ENCODE data around the gene AKR7A3. TPM values are rescaled to one million over a fixed set of nuclear protein-coding genes. Genes with fewer than 3 reads are reported as not detected.

Gene AKR7A3
- total RNA-seq, 1 experiment from 2014 or later, result 2.8 TPM

DNA sequence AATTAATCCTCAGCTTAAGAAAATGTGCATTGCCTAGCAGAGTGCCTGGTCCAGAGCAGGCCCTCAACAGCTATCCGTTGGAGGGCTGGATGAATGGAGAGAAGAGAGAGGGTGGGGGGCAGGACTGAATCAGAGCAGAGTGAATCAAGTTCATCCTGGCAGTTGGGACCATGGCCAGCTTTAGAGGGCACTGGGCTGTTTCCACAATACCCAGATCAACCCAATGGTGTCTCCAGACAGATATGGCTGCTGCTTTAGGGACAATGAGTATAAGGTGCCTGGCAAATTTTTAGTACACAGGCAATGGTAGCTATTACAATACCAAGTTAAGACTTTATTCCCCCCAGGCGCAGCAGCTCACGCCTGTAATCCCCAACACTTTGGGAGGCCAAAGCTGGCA lies 54.3 kb downstream of the AKR7A3 start:
- Mint-ChIP-seq H3K27me3 (ENCODE audit: insufficient read depth, unreplicated experiment) (no peaks in the 10 kb centered on the region), H3K9me3 (ENCODE audit: unreplicated experiment) (no peaks in the 10 kb centered on the region), H3K4me1 (ENCODE audit: low read depth, unreplicated experiment) (no peaks in the 10 kb centered on the region), H3K36me3 (ENCODE audit: insufficient read depth, unreplicated experiment) (peaks cover 37% of the 10 kb centered on the region), H3K4me3 (ENCODE audit: unreplicated experiment) (no peak overlapping the region), H3K27ac (ENCODE audit: unreplicated experiment) (no peak overlapping the region)
- BruUV-seq (replicated peaks), result no TSS peak
- H3K9me3 ChIP-seq, result no peaks in the 10 kb centered on the region
- no peaks in the 10 kb centered on the region for H3K4me1 ChIP-seq
- TF ChIP-seq, protein P1, sequence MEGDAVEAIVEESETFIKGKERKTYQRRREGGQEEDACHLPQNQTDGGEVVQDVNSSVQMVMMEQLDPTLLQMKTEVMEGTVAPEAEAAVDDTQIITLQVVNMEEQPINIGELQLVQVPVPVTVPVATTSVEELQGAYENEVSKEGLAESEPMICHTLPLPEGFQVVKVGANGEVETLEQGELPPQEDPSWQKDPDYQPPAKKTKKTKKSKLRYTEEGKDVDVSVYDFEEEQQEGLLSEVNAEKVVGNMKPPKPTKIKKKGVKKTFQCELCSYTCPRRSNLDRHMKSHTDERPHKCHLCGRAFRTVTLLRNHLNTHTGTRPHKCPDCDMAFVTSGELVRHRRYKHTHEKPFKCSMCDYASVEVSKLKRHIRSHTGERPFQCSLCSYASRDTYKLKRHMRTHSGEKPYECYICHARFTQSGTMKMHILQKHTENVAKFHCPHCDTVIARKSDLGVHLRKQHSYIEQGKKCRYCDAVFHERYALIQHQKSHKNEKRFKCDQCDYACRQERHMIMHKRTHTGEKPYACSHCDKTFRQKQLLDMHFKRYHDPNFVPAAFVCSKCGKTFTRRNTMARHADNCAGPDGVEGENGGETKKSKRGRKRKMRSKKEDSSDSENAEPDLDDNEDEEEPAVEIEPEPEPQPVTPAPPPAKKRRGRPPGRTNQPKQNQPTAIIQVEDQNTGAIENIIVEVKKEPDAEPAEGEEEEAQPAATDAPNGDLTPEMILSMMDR (IDR thresholded peaks at IDR 0.05; ENCODE audit: insufficient read depth in 1 of 2, low read depth in 1 of 2, low read length in 1 of 2, severe bottlenecking in 1 of 2, unreplicated experiment in 1 of 2), result no peak
- H3K27me3 ChIP-seq (replicated peaks; ENCODE audit: control insufficient read depth, insufficient read depth, low read length), result no peaks in the 10 kb centered on the region
- CTCF ChIA-PET, result no interaction called here
- intact Hi-C loops (cut with micrococcal nuclease; ENCODE audit: unreplicated experiment), result no loop called here
- no peak overlapping the region for H3K4me3 ChIP-seq (ENCODE audit: low read depth, low read length)
- no peak for DNase-seq
- H3K36me3 ChIP-seq (ENCODE audit: control insufficient read depth, insufficient read depth, low read length), result no peaks in the 10 kb centered on the region
- POLR2A ChIA-PET, result interaction anchor here (1.2 kb wide), 1 partner anchor 12 kb away, joined by 4 read pairs; no protein-coding TSS in a partner anchor

Other genes with a start within 250 kb of the AKR7A3 start
- gene UBR4, start 78.5 kb downstream of the AKR7A3 start, total RNA-seq (2022), result 317 and 318 TPM in 2 replicates
- gene EMC1, start 37.2 kb downstream of the AKR7A3 start, total RNA-seq (2022), result 48.8 and 51.5 TPM in 2 replicates
- 52.6 TPM in 2 replicates for gene MRTO4, start 37.0 kb downstream of the AKR7A3 start, total RNA-seq (2022)
- gene AKR7A2, start 23.4 kb upstream of the AKR7A3 start, total RNA-seq (2022), result 55.4 and 56.7 TPM in 2 replicates
- 22.0 and 24.0 TPM in 2 replicates for gene SLC66A1, start 23.6 kb upstream of the AKR7A3 start, total RNA-seq (2022)
- gene CAPZB, start 196.8 kb upstream of the AKR7A3 start, total RNA-seq (2022), result 205 and 223 TPM in 2 replicates

All from Caco-2 (cell line).